Caco-2 (cell line): ENCODE results near the gene RASSF3. TPM values are rescaled to one million over a fixed set of nuclear protein-coding genes. Genes with fewer than 3 reads are reported as not detected.

ENCODE experiments used
- BruUV-seq: library from RNA; stranded (reverse); fragments of 400-500 nt; replicated peaks from 2 replicates; lab custom pipeline; 2021; lab: Mats Ljungman, UMichigan
- CTCF ChIA-PET: fragments of 300-600 bp; sonication (Branson Sonifier 250); formaldehyde crosslinking; loops from one replicate; lab custom pipeline; 2022; ENCODE audit warnings: antibody characterized with exemption; lab: Charles Lee
- POLR2A ChIA-PET: fragments of 300-600 bp; sonication (Branson Sonifier 250); formaldehyde crosslinking; loops from one replicate; lab custom pipeline; 2022; ENCODE audit warnings: antibody characterized with exemption; lab: Charles Lee
- DNase-seq, 2 experiments: peaks; one replicate each; pipeline versions ENCODE4 v3.0.0 to v3.0.0-alpha.2; 2020 to 2022
- H3K27me3 ChIP-seq: replicated peaks from 2 replicates; pipeline ENCODE4 v1.6.0; 2011; ENCODE audit warnings: low read length; ENCODE audit not compliant: control insufficient read depth, insufficient read depth
- H3K36me3 ChIP-seq: 2 replicates; pipeline ENCODE4 v1.5.1; 2011; ENCODE audit warnings: low read length; ENCODE audit not compliant: control insufficient read depth, insufficient read depth
- H3K4me1 ChIP-seq: fragments of 250-450 bp; sonication (Bioruptor Pico); 2 replicates; pipeline ENCODE4 v1.5.1; 2020; ENCODE audit warnings: mild to moderate bottlenecking
- H3K4me3 ChIP-seq: 2 replicates; pipeline ENCODE4 v1.5.1; 2011; ENCODE audit warnings: low read depth, mild to moderate bottlenecking, control low read depth, low read length
- H3K9me3 ChIP-seq: fragments of 250-450 bp; sonication (Bioruptor Pico); 2 replicates; pipeline ENCODE4 v1.5.1; 2020; ENCODE audit warnings: mild to moderate bottlenecking, moderate library complexity
- H3K27ac Mint-ChIP-seq: one replicate; pipeline ENCODE4 v1.8.0; 2022; ENCODE audit warnings: mixed read lengths; ENCODE audit not compliant: unreplicated experiment
- H3K27me3 Mint-ChIP-seq: one replicate; pipeline ENCODE4 v1.8.0; 2022; ENCODE audit warnings: mixed read lengths; ENCODE audit not compliant: insufficient read depth, unreplicated experiment
- H3K36me3 Mint-ChIP-seq: one replicate; pipeline ENCODE4 v1.8.0; 2022; ENCODE audit warnings: mild to moderate bottlenecking, mixed read lengths; ENCODE audit not compliant: insufficient read depth, unreplicated experiment
- H3K4me1 Mint-ChIP-seq: one replicate; pipeline ENCODE4 v1.8.0; 2022; ENCODE audit warnings: low read depth, mixed read lengths; ENCODE audit not compliant: unreplicated experiment
- H3K4me3 Mint-ChIP-seq: one replicate; pipeline ENCODE4 v1.8.0; 2022; ENCODE audit warnings: mild to moderate bottlenecking, moderate library complexity, mixed read lengths; ENCODE audit not compliant: unreplicated experiment
- H3K9me3 Mint-ChIP-seq: one replicate; pipeline ENCODE4 v1.8.0; 2022; ENCODE audit warnings: mixed read lengths; ENCODE audit not compliant: unreplicated experiment
- CTCF ChIP-seq, 2 experiments: fragments of 200-600 bp in 1 of 2; IDR thresholded peaks; 1 replicate in 1 of 2; 2 replicates in 1 of 2; pipeline versions ENCODE4 v1.5.1 to v1.8.0; 2011 to 2022; ENCODE audit warnings: antibody characterized with exemption in 1 of 2, control low read depth in 1 of 2, inconsistent platforms in 1 of 2, low read depth in 1 of 2, low read length in 1 of 2, mild to moderate bottlenecking in 1 of 2, moderate library complexity in 1 of 2; ENCODE audit not compliant: insufficient read depth in 1 of 2, severe bottlenecking in 1 of 2, unreplicated experiment in 1 of 2
- intact Hi-C: fragments of 100-400 bp; cut with micrococcal nuclease; formaldehyde crosslinking; loops from one replicate; pipeline ENCODE4 v1.10.0; 2022; ENCODE audit not compliant: unreplicated experiment
- total RNA-seq: library from RNA; stranded (reverse); gene quantifications from 2 replicates; pipeline ENCODE4 v1.2.3, GENCODE V29; 2022

RASSF3 gene
- total RNA-seq, 1 experiment from 2014 or later, result 25.7 TPM

GRCh38 chr12:64633940-64634337 lies 23.6 kb downstream of the RASSF3 start:
- Histone ChIP-seq H3K36me3 (0 out of 2 replicates have a peak, but pooled peaks cover 1% of the 10 kb centered on the region), H3K4me3 (no peak overlapping the region), H3K4me1 (peaks cover 52% of the 10 kb centered on the region), H3K9me3 (no peaks in the 10 kb centered on the region), H3K27me3 (no peaks in the 10 kb centered on the region)
- H3K4me1 Mint-ChIP-seq, result peaks cover 51% of the 10 kb centered on the region
- DNase-seq, result peak; percentile 42 to 53
- no peaks in the 10 kb centered on the region for H3K27me3 Mint-ChIP-seq
- POLR2A ChIA-PET, result no interaction called here
- H3K27ac Mint-ChIP-seq, result peak overlapping the region; percentile 46
- no peak for TF ChIP-seq CTCF (IDR thresholded peaks at IDR 0.05; ENCODE audit: insufficient read depth in 1 of 2, low read depth in 1 of 2, low read length in 1 of 2, severe bottlenecking in 1 of 2, unreplicated experiment in 1 of 2)
- CTCF ChIA-PET, result interaction anchor here (0.6 kb wide), 2 partner anchors 20 to 29 kb away, joined by 4 to 6 read pairs; no protein-coding TSS in a partner anchor
- BruUV-seq, result no TSS peak
- H3K36me3 Mint-ChIP-seq, result peaks cover 15% of the 10 kb centered on the region
- intact Hi-C loops, result loop anchor here (1.0 kb wide), 1 partner anchor 9 kb away; no protein-coding TSS in a partner anchor
- peaks cover 17% of the 10 kb centered on the region for H3K9me3 Mint-ChIP-seq
- no peak overlapping the region for H3K4me3 Mint-ChIP-seq

- peaks cover 15% of the 10 kb centered on the region for H3K36me3 Mint-ChIP-seq
- BruUV-seq, result no TSS peak
- H3K27me3 Mint-ChIP-seq, result no peaks in the 10 kb centered on the region
- H3K27me3 ChIP-seq, result no peaks in the 10 kb centered on the region
- H3K4me3 Mint-ChIP-seq, result no peak overlapping the region
- H3K4me1 Mint-ChIP-seq, result peaks cover 51% of the 10 kb centered on the region
- H3K36me3 ChIP-seq, result 0 out of 2 replicates have a peak, but pooled peaks cover 1% of the 10 kb centered on the region
- intact Hi-C loops, result loop anchor here (1.0 kb wide), 1 partner anchor 9 kb away; no protein-coding TSS in a partner anchor
- H3K27ac Mint-ChIP-seq, result no peak overlapping the region
- no peaks in the 10 kb centered on the region for H3K9me3 ChIP-seq
- TF ChIP-seq CTCF (IDR thresholded peaks at IDR 0.05; ENCODE audit: insufficient read depth in 1 of 2, low read depth in 1 of 2, low read length in 1 of 2, severe bottlenecking in 1 of 2, unreplicated experiment in 1 of 2), result no peak
- H3K9me3 Mint-ChIP-seq, result peaks cover 17% of the 10 kb centered on the region
- no peak for DNase-seq
- ChIA-PET POLR2A (no interaction called here), CTCF (interaction anchor here (0.6 to 0.7 kb wide), 3 partner anchors 20 to 160 kb away, joined by 4 to 6 read pairs (median 4); no protein-coding TSS in a partner anchor)
- H3K4me3 ChIP-seq, result no peak overlapping the region
- peaks cover 58% of the 10 kb centered on the region for H3K4me1 ChIP-seq
Observed at GRCh38 chr12:64634508-64635092, 24.3 kb downstream of the RASSF3 start.

GRCh38 chr12:64635356-64635998 lies 25.2 kb downstream of the RASSF3 start:
- BruUV-seq, result no TSS peak
- H3K36me3 Mint-ChIP-seq, result peaks cover 15% of the 10 kb centered on the region
- no peaks in the 10 kb centered on the region for H3K27me3 Mint-ChIP-seq
- H3K9me3 Mint-ChIP-seq, result peaks cover 17% of the 10 kb centered on the region
- H3K4me3 Mint-ChIP-seq, result no peak overlapping the region
- intact Hi-C loops, result no loop called here
- 0 out of 2 replicates have a peak, but pooled peaks cover 1% of the 10 kb centered on the region for H3K36me3 ChIP-seq
- no peaks in the 10 kb centered on the region for H3K27me3 ChIP-seq
- DNase-seq, result no peak
- CTCF ChIA-PET, result interaction anchor here (0.7 kb wide), 1 partner anchor 159 kb away, joined by 4 read pairs; no protein-coding TSS in a partner anchor
- no peaks in the 10 kb centered on the region for H3K9me3 ChIP-seq
- H3K27ac Mint-ChIP-seq, result no peak overlapping the region
- H3K4me3 ChIP-seq, result no peak overlapping the region
- POLR2A ChIA-PET, result no interaction called here
- H3K4me1 Mint-ChIP-seq, result peaks cover 49% of the 10 kb centered on the region
- peaks cover 63% of the 10 kb centered on the region for H3K4me1 ChIP-seq
- no peak for TF ChIP-seq CTCF (IDR thresholded peaks at IDR 0.05; ENCODE audit: insufficient read depth in 1 of 2, low read depth in 1 of 2, low read length in 1 of 2, severe bottlenecking in 1 of 2, unreplicated experiment in 1 of 2)
